ENCODE measurements around the gene STRADA. TPM values are rescaled to one million over a fixed set of nuclear protein-coding genes. Genes with fewer than 3 reads are reported as not detected.
A peak's percentile ranks its signal among the peaks of the same experiment; 100 is the strongest.

The STRADA gene
- total RNA-seq, 2 donors from 2014 or later = 71.7 to 77.7 TPM

- no peaks in the 10 kb centered on the region for H3K9me3 Mint-ChIP-seq
Observed at GRCh38 chr17:63681530-63681929, 60.1 kb downstream of the STRADA start.

GRCh38 chr17:63680700-63681099 is 60.9 kb downstream of the STRADA start:
- Mint-ChIP-seq H3K27ac (peak overlapping the region; percentile 62), H3K4me1 (ENCODE audit: low read depth) (peaks cover 11% of the 10 kb centered on the region), H3K9me3 (no peaks in the 10 kb centered on the region), H3K27me3 (ENCODE audit: low read depth) (no peaks in the 10 kb centered on the region), H3K36me3 (ENCODE audit: insufficient read depth in 2 of 2) (peaks cover 0 to 3% of the 10 kb centered on the region in 2 donors), H3K4me3 (no peak overlapping the region)
- DNase-seq = no peak
- no peak for ATAC-seq (replicated peaks in 1 of 2)

More at GRCh38 chr17:63681530-63681929, 60.1 kb downstream of the STRADA start:
- ATAC-seq (replicated peaks in 1 of 2) (no peak), DNase-seq (no peak)
- peaks cover 11% of the 10 kb centered on the region for H3K4me1 Mint-ChIP-seq (ENCODE audit: low read depth)
- no peaks in the 10 kb centered on the region for H3K27me3 Mint-ChIP-seq (ENCODE audit: low read depth)
- no peak overlapping the region for H3K4me3 Mint-ChIP-seq
- no peak overlapping the region for H3K27ac Mint-ChIP-seq
- H3K36me3 Mint-ChIP-seq (ENCODE audit: insufficient read depth in 2 of 2) = peaks cover 0 to 3% of the 10 kb centered on the region in 2 donors

- DNase-seq (no peak), ATAC-seq (replicated peaks in 1 of 2) (no peak)
- H3K9me3 Mint-ChIP-seq = no peaks in the 10 kb centered on the region
- H3K27ac Mint-ChIP-seq = no peak overlapping the region
- H3K4me1 Mint-ChIP-seq (ENCODE audit: low read depth) = peaks cover 9% of the 10 kb centered on the region
- no peaks in the 10 kb centered on the region for H3K27me3 Mint-ChIP-seq (ENCODE audit: low read depth)
- H3K36me3 Mint-ChIP-seq (ENCODE audit: insufficient read depth in 2 of 2) = peaks cover 0 to 3% of the 10 kb centered on the region in 2 donors
- H3K4me3 Mint-ChIP-seq = no peak overlapping the region
Observed at GRCh38 chr17:63679214-63679613, 62.4 kb downstream of the STRADA start.

- H3K36me3 Mint-ChIP-seq (ENCODE audit: insufficient read depth in 2 of 2) = no peaks in the 10 kb centered on the region
- ATAC-seq (replicated peaks in 1 of 2) (no peak), DNase-seq (no peak)
- peaks cover 9% of the 10 kb centered on the region for H3K4me1 Mint-ChIP-seq (ENCODE audit: low read depth)
- no peaks in the 10 kb centered on the region for H3K27me3 Mint-ChIP-seq (ENCODE audit: low read depth)
- H3K27ac Mint-ChIP-seq = peak overlapping the region; percentile 54
- no peak overlapping the region for H3K4me3 Mint-ChIP-seq
- H3K9me3 Mint-ChIP-seq = no peaks in the 10 kb centered on the region
Observed at GRCh38 chr17:63676584-63676983, 65.0 kb downstream of the STRADA start.

- no peak for DNase-seq
- peaks cover under 1% of the 10 kb centered on the region in 2 donors for H3K36me3 Mint-ChIP-seq (ENCODE audit: insufficient read depth in 2 of 2)
- H3K4me1 Mint-ChIP-seq (ENCODE audit: low read depth) = peaks cover 9% of the 10 kb centered on the region
- no peak for ATAC-seq (replicated peaks in 1 of 2)
- H3K27me3 Mint-ChIP-seq (ENCODE audit: low read depth) = no peaks in the 10 kb centered on the region
- no peak overlapping the region for H3K4me3 Mint-ChIP-seq
- H3K27ac Mint-ChIP-seq = peak overlapping the region; percentile 54
- no peaks in the 10 kb centered on the region for H3K9me3 Mint-ChIP-seq
Observed at GRCh38 chr17:63675607-63676546, 65.7 kb downstream of the STRADA start.

- peaks cover 9% of the 10 kb centered on the region for H3K4me1 Mint-ChIP-seq (ENCODE audit: low read depth)
- no peak for ATAC-seq (replicated peaks in 1 of 2)
- no peak overlapping the region for H3K27ac Mint-ChIP-seq
- H3K4me3 Mint-ChIP-seq = no peak overlapping the region
- no peak for DNase-seq
- H3K27me3 Mint-ChIP-seq (ENCODE audit: low read depth) = no peaks in the 10 kb centered on the region
- H3K36me3 Mint-ChIP-seq (ENCODE audit: insufficient read depth in 2 of 2) = peaks cover 2% of the 10 kb centered on the region in 2 donors
- H3K9me3 Mint-ChIP-seq = no peaks in the 10 kb centered on the region
Observed at GRCh38 chr17:63675231-63675606, 66.4 kb downstream of the STRADA start.

- Mint-ChIP-seq H3K36me3 (ENCODE audit: insufficient read depth in 2 of 2) (peaks cover 2 to 5% of the 10 kb centered on the region in 2 donors), H3K9me3 (no peaks in the 10 kb centered on the region), H3K27ac (no peak overlapping the region)
Observed at GRCh38 chr17:63672856-63673255, 68.7 kb downstream of the STRADA start.

GRCh38 chr17:63665527-63666214 is 75.9 kb downstream of the STRADA start:
- H3K27me3 Mint-ChIP-seq (ENCODE audit: low read depth) = no peaks in the 10 kb centered on the region
- H3K9me3 Mint-ChIP-seq = no peaks in the 10 kb centered on the region
- H3K4me3 Mint-ChIP-seq = no peak overlapping the region
- ATAC-seq (replicated peaks in 1 of 2) = no peak
- H3K27ac Mint-ChIP-seq = peak overlapping the region; percentile 45
- peaks cover 1 to 12% of the 10 kb centered on the region in 2 donors for H3K36me3 Mint-ChIP-seq (ENCODE audit: insufficient read depth in 2 of 2)
- no peak for DNase-seq
- no peaks in the 10 kb centered on the region for H3K4me1 Mint-ChIP-seq (ENCODE audit: low read depth)

More at GRCh38 chr17:63672856-63673255, 68.7 kb downstream of the STRADA start:
- peaks cover 9% of the 10 kb centered on the region for H3K4me1 Mint-ChIP-seq (ENCODE audit: low read depth)
- H3K4me3 Mint-ChIP-seq = no peak overlapping the region
- ATAC-seq (replicated peaks in 1 of 2) (no peak), DNase-seq (no peak)
- no peaks in the 10 kb centered on the region for H3K27me3 Mint-ChIP-seq (ENCODE audit: low read depth)

- Mint-ChIP-seq H3K4me3 (no peak overlapping the region), H3K4me1 (ENCODE audit: low read depth) (no peaks in the 10 kb centered on the region), H3K9me3 (no peaks in the 10 kb centered on the region), H3K27me3 (ENCODE audit: low read depth) (no peaks in the 10 kb centered on the region), H3K27ac (no peak overlapping the region), H3K36me3 (ENCODE audit: insufficient read depth in 2 of 2) (peaks cover 1 to 13% of the 10 kb centered on the region in 2 donors)
- ATAC-seq (replicated peaks in 1 of 2) (no peak), DNase-seq (no peak)
Observed at GRCh38 chr17:63659850-63660249, 81.7 kb downstream of the STRADA start.

GRCh38 chr17:63658366-63658765 is 83.2 kb downstream of the STRADA start:
- Mint-ChIP-seq H3K4me1 (ENCODE audit: low read depth) (no peaks in the 10 kb centered on the region), H3K4me3 (no peak overlapping the region)

GRCh38 chr17:63657786-63658185 is 83.8 kb downstream of the STRADA start:
- no peaks in the 10 kb centered on the region for H3K9me3 Mint-ChIP-seq
- H3K4me1 Mint-ChIP-seq (ENCODE audit: low read depth) = no peaks in the 10 kb centered on the region
- H3K36me3 Mint-ChIP-seq (ENCODE audit: insufficient read depth in 2 of 2) = peaks cover 1 to 11% of the 10 kb centered on the region in 2 donors

More at GRCh38 chr17:63658366-63658765, 83.2 kb downstream of the STRADA start:
- Mint-ChIP-seq H3K36me3 (ENCODE audit: insufficient read depth in 2 of 2) (peaks cover 1 to 14% of the 10 kb centered on the region in 2 donors), H3K27me3 (ENCODE audit: low read depth) (no peaks in the 10 kb centered on the region), H3K9me3 (no peaks in the 10 kb centered on the region), H3K27ac (no peak overlapping the region)
- no peak for ATAC-seq (replicated peaks in 1 of 2)
- no peak for DNase-seq

GRCh38 chr17:63653050-63653449 is 88.5 kb downstream of the STRADA start:
- H3K4me1 Mint-ChIP-seq (ENCODE audit: low read depth) = no peaks in the 10 kb centered on the region
- H3K27ac Mint-ChIP-seq = no peak overlapping the region
- peaks cover 3% of the 10 kb centered on the region in 2 donors for H3K36me3 Mint-ChIP-seq (ENCODE audit: insufficient read depth in 2 of 2)
- DNase-seq (no peak), ATAC-seq (replicated peaks in 1 of 2) (no peak)
- H3K27me3 Mint-ChIP-seq (ENCODE audit: low read depth) = no peaks in the 10 kb centered on the region
- H3K4me3 Mint-ChIP-seq = no peak overlapping the region
- H3K9me3 Mint-ChIP-seq = no peaks in the 10 kb centered on the region

More at GRCh38 chr17:63657786-63658185, 83.8 kb downstream of the STRADA start:
- Mint-ChIP-seq H3K4me3 (no peak overlapping the region), H3K27ac (no peak overlapping the region), H3K27me3 (ENCODE audit: low read depth) (no peaks in the 10 kb centered on the region)
- DNase-seq = no peak
- no peak for ATAC-seq (replicated peaks in 1 of 2)

Measured in activated T-cell treated with anti-CD3 and anti-CD28 coated beads, Interleukin-2, amount 50 U/mL, for 72 hours (primary cell).